Esophagus squamous epithelium (tissue), 5 donors: ENCODE measurements around the gene COPZ1. TPM values are rescaled to one million over a fixed set of nuclear protein-coding genes. Genes with fewer than 3 reads are reported as not detected.
A peak's percentile ranks its signal among the peaks of the same experiment; 100 is the strongest.

ENCODE experiments used
- DNase-seq: peaks from one replicate; lab custom pipeline; 2025; lab: John Stamatoyannopoulos, UW
- H3K27ac ChIP-seq, 4 donors: fragments of 200-600 bp; sonication (generic); one replicate each; pipeline ENCODE4 v1.5.1; 2016 to 2019; ENCODE audit warnings: mild to moderate bottlenecking in 1 of 4
- H3K27me3 ChIP-seq, 4 donors: fragments of 200-600 bp; sonication (generic); 1 replicate in 3 of 4; 2 replicates in 1 of 4; pipeline versions ENCODE4 v1.5.1 to v1.6.0; 2017 to 2021; ENCODE audit warnings: antibody characterized with exemption in 1 of 4
- H3K36me3 ChIP-seq, 3 donors: fragments of 200-600 bp; sonication (generic); one replicate each; pipeline ENCODE4 v1.5.1; 2016 to 2019
- H3K4me1 ChIP-seq, 3 donors: fragments of 200-600 bp; sonication (generic); one replicate each; pipeline ENCODE4 v1.5.1; 2017 to 2019
- H3K4me3 ChIP-seq, 4 donors: fragments of 200-600 bp; sonication (generic); 1 replicate in 3 of 4; 2 replicates in 1 of 4; pipeline ENCODE4 v1.5.1; 2016 to 2019; ENCODE audit warnings: mild to moderate bottlenecking in 2 of 4, moderate library complexity in 1 of 4
- H3K9me3 ChIP-seq, 3 donors: fragments of 200-600 bp; sonication (generic); one replicate each; pipeline ENCODE4 v1.5.1; 2016 to 2019
- CTCF ChIP-seq, 6 experiments: fragments of 450-650 bp in 4 of 6; fragments of 200-600 bp in 2 of 6; sonication (generic) in 2 of 6; IDR thresholded peaks; one replicate each; pipeline ENCODE4 v1.5.1; 2016 to 2019; ENCODE audit warnings: antibody characterized with exemption in 6 of 6, mild to moderate bottlenecking in 4 of 6, moderate library complexity in 4 of 6
- POLR2A ChIP-seq, 4 donors: fragments of 450-650 bp; IDR thresholded peaks; one replicate each; pipeline ENCODE4 v1.6.1; 2017; ENCODE audit warnings: antibody characterized with exemption in 4 of 4, mild to moderate bottlenecking in 4 of 4, moderate library complexity in 3 of 4
- WGBS, 2 donors: methylation state at CpG; one replicate each; pipeline ENCODE4 v1.1.5; 2018; 5-methylcytosine and 5-hydroxymethylcytosine counted together
- intact Hi-C: fragments of 100-400 bp; cut with DNase I; formaldehyde crosslinking; loops from one replicate; pipeline ENCODE4 v1.15.0; 2022
- total RNA-seq, 4 donors: library from RNA; depleted of rRNA; stranded (reverse); fragments of >200 nt; gene quantifications; one replicate each; pipeline ENCODE4 v1.1.0, GENCODE V29; 2016
- donor health status: DM: yes; HTN: yes; CAD: no.

The COPZ1 gene
- total RNA-seq, 4 donors from 2014 or later: 68.1 to 153 (median 97.9) TPM

- H3K4me3 ChIP-seq: peak overlapping the region in 2 of 4 donors; percentile 67 to 79
- no peaks in the 10 kb centered on the region for H3K27me3 ChIP-seq
- WGBS, 2 donors: 55 to 100% methylated on average over 1 to 3 of the region's 3 CpGs
- H3K27ac ChIP-seq: peak overlapping the region; percentile 79 to 97 (median 90)
- H3K9me3 ChIP-seq: no peaks in the 10 kb centered on the region
- TF ChIP-seq POLR2A (IDR thresholded peaks at IDR 0.05) (no peak), CTCF (IDR thresholded peaks at IDR 0.05) (no peak)
- H3K4me1 ChIP-seq: peaks cover 65 to 99% (median 76%) of the 10 kb centered on the region in 3 donors
- no peak for DNase-seq
- intact Hi-C loops: no loop called here
- H3K36me3 ChIP-seq: peaks cover 0 to 10% (median 0%) of the 10 kb centered on the region in 3 donors
Observed at GRCh38 chr12:54389134-54389508, 64.2 kb downstream of the COPZ1 start.

- intact Hi-C loops: no loop called here
- H3K4me3 ChIP-seq: peak overlapping the region; percentile 67 to 83 (median 74)
- 25 to 51% methylated on average over 3 to 4 of the region's 5 CpGs for WGBS, 2 donors
Observed at GRCh38 chr12:54389607-54390175, 64.8 kb downstream of the COPZ1 start.

GRCh38 chr12:54390176-54390667 lies 65.3 kb downstream of the COPZ1 start:
- Histone ChIP-seq H3K4me1 (peaks cover 64 to 94% (median 69%) of the 10 kb centered on the region in 3 donors), H3K4me3 (peak overlapping the region; percentile 67 to 83 (median 74)), H3K9me3 (no peaks in the 10 kb centered on the region), H3K27ac (peak overlapping the region; percentile 84 to 97 (median 90)), H3K36me3 (peaks cover 0 to 15% (median 4%) of the 10 kb centered on the region in 3 donors), H3K27me3 (no peaks in the 10 kb centered on the region)
- peak in 1 of 4 donors; percentile 19 for TF ChIP-seq POLR2A (IDR thresholded peaks at IDR 0.05)
- no peak for TF ChIP-seq CTCF (IDR thresholded peaks at IDR 0.05)
- WGBS, 2 donors: 47 to 72% methylated on average over 3 to 4 of the region's 7 CpGs
- no peak for DNase-seq
- intact Hi-C loops: no loop called here

More at GRCh38 chr12:54389607-54390175, 64.8 kb downstream of the COPZ1 start:
- peaks cover 0 to 10% (median 0%) of the 10 kb centered on the region in 3 donors for H3K36me3 ChIP-seq
- H3K9me3 ChIP-seq: no peaks in the 10 kb centered on the region
- H3K27ac ChIP-seq: peak overlapping the region; percentile 84 to 97 (median 90)
- TF ChIP-seq CTCF (IDR thresholded peaks at IDR 0.05): no peak
- no peak for TF ChIP-seq POLR2A (IDR thresholded peaks at IDR 0.05)
- DNase-seq: no peak
- H3K4me1 ChIP-seq: peaks cover 66 to 99% (median 74%) of the 10 kb centered on the region in 3 donors
- no peaks in the 10 kb centered on the region for H3K27me3 ChIP-seq

- peak overlapping the region; percentile 67 to 83 (median 74) for H3K4me3 ChIP-seq
- 10 to 20% methylated on average over 11 to 29 of the region's 51 CpGs for WGBS, 2 donors
- peaks cover 0 to 22% (median 4%) of the 10 kb centered on the region in 3 donors for H3K36me3 ChIP-seq
- TF ChIP-seq CTCF (IDR thresholded peaks at IDR 0.05) (no peak), POLR2A (IDR thresholded peaks at IDR 0.05) (peak in 1 of 4 donors; percentile 27)
- H3K4me1 ChIP-seq: peaks cover 57 to 88% (median 62%) of the 10 kb centered on the region in 3 donors
- intact Hi-C loops: no loop called here
- H3K27ac ChIP-seq: peak overlapping the region; percentile 84 to 97 (median 90)
- H3K27me3 ChIP-seq: no peaks in the 10 kb centered on the region
- no peak for DNase-seq
- H3K9me3 ChIP-seq: no peaks in the 10 kb centered on the region
Observed at GRCh38 chr12:54390668-54391551, 66.0 kb downstream of the COPZ1 start.
